NCI-H1694 (cell line): ENCODE results near the gene RPL22.

Experiments
- DNase-seq: peaks from one replicate; lab custom pipeline; 2025; lab: John Stamatoyannopoulos, UW

RPL22 gene

DNA sequence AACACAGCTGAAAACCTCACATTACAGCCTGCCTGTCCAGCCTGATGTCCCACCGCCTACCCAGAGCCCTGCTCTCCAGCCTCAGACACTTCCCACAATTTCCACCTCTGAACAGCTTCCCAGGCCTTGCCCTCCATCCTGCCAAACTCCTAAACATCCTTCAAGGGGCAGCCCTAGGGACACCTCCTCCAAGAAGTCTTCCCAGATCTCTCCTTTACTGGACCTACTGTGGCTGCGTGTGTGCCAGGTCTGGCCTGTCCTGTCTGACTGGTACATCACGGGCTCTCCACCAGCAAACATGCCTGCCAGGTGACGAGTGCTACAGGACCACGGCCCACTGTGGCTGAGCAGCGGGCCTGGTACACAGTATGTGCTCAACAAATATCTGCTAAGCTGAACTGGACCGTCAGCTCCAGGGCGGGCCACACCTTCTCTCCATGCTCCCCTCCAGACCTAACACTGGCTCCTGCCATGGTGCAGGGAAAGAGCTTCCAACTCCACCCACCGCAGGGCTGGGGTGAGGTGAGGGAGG, 48.0 kb downstream of the RPL22 start:
- DNase-seq = no peak

DNA sequence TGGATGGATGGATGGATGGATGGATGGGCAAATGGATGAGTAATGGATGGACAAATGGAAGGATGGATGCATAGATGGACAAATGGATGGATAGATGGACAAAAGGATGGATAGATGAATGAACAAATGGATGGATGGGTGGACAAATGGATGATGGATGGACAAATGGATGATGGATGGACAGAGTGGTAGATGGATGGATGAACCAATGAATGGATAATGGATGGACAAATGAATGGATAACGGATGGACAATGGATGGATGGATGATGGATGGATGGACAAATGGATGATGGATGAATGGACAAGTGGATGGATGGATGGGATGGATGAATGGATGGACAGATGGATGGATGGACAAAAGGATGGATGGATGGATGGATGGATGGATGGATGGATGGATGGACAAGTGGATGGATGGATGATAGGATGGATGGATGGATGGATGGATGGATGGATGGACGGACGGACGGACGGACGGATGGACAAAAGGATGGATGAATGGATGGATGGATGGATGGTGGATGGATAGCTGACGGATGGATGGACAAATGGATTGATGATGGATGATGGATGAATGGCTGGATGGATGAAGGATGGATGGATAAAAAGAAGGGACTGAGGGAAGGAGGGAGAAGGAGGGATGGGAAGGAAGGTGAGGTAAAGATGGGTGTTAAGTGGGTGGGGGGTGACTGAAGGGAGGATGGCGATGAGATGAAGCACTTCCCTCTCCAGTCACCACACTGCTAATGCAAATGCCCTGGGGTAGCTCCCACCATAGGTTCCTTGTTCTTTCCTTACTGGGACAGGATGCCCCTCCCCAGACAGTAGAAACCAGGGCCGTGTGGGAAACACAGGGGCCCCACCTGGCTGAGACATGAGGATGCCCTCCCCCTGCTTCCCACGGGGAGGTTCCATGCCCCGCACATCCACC, 49.1 kb downstream of the RPL22 start:
- no peak for DNase-seq

DNA sequence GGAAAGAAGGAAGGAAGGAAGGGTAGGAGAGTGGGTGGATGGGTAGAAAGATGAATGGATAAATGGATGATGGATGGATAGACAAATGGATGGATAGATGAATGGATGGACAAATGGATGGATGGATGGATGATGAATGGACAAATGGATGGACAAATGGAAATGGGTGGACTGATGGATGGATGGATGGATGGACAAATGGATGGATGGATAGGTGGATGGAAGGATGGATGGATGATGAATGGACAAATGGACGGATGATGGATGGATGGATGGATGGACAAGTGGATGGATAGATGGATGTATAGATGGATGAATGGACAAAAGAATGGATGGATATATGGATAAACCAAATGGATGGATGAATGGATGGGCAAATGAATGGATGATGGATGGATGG, 49.8 kb downstream of the RPL22 start:
- no peak for DNase-seq

DNA sequence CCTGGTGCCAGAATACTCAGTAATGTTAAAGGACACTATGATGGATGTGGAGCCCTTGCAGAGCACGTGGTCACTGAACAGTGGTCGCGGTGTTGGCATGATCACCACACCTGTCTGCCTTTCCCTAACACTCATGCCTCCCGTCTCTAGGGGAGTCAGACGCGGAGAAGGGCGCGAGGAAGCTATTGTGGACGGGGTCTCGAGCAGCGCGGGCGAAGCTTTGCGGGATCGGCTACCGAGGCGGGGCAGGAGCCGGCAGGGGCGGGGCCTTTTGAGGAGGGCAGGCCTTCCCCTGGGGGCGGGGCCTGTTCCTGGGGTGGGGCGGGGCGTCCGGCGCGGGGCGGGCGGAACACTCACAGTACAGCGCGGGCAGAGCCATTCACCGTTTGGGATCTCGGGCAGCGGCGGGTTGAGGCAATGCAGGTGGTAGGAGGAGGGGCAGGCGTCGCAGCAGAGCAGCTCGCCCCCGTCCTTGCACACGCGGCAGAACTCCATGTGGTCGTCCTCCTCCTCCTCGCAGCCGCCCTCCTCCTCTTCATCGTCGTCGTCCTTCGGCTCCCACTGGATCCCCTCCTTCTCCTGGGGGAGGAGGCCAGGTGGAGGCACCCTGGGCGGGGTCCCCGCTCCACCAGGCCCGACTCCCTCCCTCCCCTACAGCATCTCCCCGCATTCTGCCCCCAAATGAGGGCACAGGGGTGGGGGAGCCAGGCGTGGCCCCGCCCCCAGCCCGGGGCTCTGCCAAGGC, 50.7 kb downstream of the RPL22 start:
- no peak for DNase-seq

DNA sequence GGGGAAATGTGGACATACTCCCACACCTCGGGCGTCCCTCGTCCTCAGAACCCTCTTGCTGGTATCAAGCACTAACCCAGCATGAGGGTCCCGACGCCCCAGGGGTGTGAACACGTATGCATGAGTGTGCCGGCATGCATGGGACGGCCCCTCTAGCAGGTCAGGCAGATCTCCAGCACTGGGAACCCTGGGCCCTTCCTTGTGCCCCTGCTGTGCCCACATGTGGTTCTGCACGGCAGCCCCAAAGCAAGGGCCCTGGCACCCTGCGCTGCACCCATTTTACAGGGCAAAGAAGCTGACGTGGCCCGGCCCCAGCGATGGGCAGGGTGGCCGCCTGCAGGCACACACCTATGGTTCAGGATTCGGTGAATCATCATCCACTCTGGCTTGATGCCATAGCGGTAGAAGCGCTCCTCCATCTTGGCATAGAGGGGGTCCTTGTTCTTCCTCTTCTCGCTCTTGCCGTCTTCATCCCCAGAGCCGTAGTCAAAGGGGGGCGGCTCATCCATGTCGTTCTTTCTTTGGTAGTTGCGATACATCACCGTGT, 53.5 kb downstream of the RPL22 start:
- DNase-seq = no peak

DNA sequence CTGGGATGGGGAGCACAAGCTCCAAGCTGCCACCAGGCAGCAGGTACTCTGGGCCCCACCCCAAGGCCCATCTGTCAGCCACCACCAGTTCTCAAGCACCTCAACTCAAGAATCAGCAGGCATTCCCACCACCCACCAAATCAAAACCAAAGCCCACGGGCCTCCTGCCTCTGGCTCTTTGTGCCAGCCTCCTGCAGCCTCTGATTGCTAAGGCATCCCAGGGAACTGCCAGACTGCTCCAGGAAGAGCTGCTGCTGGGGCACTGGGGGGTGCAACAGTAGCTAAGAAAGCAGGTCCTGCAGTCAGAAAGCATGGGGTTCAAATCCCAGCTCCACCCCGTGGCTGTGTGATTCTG, 54.0 kb downstream of the RPL22 start:
- DNase-seq = no peak

DNA sequence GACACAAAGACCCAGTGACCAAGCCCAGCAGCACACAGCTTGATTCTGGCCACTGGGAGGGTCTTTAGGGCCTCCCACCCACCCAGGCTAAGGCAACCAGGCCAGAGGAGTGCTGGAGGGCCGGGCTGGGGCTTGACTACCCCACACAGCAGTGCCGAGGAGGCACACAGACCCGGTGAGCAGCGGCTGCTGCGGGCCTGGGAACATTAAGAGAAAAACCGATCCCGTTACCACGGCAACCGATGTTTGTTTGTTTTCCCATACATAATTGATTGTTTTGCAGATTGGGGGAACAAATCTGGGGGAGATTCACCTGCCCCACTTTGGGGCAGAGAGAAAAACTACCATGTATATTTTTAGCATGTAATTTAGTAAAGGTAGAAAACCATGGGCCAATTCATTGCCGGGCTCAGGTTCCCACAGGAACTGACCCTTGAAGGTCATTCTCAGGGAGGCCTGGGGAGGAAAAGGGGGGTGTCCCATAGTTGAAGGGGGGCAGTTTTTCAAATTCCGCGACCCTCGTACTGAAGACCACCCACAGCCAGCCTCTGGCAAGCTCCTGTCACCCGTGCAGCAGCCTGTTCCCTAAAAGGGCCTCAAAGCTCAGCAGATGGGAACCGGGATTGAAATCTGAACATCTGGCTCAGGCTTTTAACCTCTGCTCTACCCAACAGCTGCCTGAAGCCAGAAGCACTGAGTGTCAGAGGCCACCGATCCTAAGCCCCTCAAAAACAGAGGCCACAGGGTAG, 54.6 kb downstream of the RPL22 start:
- DNase-seq = no peak

DNA sequence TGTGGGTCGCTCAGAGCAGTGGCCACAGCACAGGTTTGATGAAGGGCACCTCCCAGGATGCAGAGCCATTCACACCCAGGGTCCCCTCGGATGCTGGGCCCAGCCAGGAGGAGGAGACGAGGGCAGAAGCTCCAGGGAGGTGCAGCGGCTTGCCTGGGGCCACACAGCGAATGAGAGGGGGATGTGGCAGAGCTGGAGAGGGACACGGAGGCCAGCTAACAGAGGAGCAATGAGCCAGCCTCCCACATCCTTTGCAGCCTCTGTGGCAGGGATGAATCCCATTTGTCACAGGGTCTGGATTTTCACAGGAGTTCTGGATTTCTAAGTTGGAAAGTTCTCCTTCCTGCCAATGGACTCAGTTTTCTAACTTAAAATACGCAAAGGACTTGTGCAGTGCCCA, 55.2 kb downstream of the RPL22 start:
- no peak for DNase-seq

DNA sequence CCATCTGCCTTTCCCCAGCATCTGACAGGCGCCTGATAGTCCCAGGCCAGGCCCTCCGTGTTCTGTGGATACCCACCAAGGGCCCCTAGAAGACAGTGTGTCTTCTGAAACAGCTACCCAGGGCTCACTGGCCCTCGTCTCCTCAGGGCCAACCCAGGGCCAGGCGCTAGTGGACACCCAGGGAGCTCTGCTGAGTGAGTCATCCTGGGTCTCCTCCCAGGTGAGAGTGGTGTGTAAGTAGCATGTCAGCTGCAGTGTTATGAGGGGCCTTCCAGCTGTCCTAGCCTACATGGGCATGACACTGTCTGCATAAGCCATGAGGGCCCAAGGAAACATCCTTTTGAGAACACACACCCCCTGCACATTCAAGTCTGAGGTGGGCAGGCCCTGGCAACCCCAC, 56.0 kb downstream of the RPL22 start:
- DNase-seq = no peak

DNA sequence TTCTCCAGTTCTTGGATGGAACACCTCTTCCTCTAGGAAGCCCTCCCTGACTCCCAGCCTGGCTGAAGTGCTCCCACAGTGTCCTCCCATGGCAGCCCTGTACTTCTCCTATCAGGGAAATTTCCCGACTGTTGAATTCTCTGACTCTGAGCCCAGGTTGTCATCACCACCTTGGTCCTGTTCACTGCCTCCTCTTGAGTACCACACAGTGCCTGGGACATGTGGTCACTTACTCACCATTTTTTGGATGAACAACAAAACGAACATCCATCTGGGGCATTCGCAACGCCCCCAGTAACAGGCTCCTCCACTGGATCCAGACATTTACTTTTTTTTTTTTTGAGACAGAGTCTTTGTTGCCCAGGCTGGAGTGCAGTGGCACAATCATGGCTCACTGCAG, 56.7 kb downstream of the RPL22 start:
- no peak for DNase-seq

DNA sequence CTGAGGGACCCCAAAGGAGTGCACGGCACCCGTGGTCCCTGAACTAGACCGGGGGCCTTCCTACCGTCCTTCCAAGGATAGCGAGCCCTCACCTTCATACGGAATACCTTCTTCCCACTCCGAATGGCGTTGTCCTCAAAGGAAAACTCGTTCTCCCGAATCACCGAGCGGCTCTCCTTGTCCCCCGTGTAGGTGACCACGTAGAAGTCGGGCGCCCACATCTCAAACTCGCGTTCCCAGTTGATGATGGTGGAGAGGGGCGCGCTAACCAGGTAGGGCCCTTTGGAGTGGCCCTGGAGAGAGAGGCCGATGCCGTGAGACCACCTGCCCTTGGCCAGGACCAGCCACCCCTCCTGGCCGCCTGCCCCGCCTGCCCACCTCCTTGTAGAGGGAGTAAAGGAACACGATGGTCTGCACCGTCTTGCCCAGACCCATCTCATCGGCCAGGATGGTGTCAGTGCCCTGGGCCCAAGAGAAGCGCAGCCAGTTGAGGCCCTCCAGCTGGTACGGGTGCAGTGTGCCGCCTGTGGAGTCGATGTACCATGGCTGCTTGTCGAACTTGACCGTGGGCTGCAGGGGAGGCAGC, 57.3 kb downstream of the RPL22 start:
- no peak for DNase-seq

DNA sequence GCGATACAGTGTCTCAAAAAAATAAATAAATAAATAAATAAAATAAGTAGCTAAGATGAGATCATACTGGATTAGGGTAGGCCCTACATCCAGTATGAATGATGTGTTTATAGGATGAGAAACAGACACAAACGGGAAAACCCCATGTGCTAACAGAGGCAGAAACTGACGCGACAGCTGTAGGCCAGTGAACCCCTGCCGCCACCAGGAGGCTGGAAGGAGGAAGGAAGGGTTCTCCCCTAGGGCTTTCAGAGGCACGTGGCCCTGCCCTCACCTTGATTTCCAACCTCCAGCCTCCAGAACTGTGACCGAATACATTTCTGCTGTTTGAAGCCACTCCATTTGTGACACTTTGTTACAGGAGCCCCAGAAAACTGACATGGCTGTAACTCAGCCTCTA, 57.8 kb downstream of the RPL22 start:
- DNase-seq = no peak

DNA sequence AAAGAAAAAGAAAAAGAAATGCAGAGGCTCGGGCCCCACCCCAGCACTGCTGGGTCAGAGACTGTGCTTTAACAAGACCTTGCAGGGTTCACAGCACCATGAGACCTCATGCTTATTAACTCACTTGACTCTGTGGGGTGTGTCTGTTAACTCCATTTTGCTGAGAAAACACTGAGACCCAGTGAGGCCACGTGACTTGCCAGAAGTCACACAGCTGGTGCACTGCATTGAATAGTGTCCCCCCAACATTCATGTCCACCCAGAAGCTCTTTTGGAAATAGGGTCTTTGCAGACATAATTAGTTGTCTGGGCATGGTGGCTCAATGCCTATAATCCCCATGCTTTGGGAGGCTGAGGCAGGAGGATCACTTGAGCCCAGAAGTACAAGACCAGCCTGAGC, 59.0 kb downstream of the RPL22 start:
- DNase-seq = no peak

DNA sequence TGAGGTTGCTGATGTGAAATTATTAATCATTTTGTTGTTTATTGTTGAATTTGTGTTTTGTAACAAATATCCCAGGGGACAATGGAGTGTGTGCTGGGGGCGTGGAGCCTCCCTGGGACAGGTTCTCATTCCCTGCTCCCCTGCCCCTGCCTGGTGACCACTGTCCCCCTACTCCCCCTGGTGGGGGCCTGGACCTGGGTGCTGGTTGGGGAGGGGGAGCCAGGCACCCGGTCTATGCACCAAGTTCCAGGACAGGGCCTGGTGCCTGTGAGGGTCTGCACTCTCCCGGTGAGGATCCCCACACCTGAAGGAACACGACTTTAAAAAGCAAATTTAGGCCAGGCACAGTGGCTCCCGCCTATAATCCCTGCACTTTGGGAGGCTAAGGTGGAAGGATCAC, 61.6 kb downstream of the RPL22 start:
- no peak for DNase-seq

DNA sequence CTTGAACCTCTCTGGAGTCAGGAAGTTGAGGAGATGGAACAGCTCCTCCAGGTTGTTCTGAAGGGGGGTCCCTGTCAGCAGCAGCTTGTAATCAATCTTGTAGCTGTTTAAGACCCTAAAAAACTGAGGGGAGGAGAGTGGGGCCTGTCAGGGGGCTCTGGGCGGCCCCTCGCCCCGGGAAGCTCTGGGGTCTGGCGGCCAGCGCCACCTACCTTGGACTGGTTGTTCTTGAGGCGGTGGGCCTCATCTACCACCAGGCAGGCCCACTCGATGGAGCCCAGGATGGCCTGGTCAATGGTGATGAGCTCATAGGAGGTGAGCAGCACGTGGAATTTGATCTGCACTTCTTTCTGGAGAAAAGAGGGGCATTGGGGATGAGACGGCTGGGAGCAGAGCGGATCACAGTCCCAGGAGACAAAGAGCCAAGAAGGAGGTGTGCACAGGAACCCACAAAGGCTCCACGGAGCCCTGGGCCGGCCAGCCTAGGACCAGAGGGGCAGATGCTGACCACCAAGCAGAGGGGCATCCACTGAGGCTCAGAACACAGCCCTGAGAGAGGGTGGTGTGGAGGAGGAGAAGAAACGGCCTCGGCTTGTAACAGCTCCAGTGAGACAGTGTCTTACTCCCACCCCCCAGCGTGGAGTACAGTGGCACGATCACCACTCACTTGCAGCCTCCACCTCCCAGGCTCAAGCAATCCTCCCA, 62.7 kb downstream of the RPL22 start:
- DNase-seq = no peak
